CD4-positive, CD25-positive, alpha-beta regulatory T cell (primary cell): ENCODE measurements around the gene DRD2. TPM values are rescaled to one million over a fixed set of nuclear protein-coding genes. Genes with fewer than 3 reads are reported as not detected.

Experiments used
- ATAC-seq, 2 donors: fragments of 150-1000 bp; cut with Tn5 transposase; one replicate each; pipeline ENCODE4 v1.10.0; 2021; ENCODE audit warnings: low read depth in 2 of 2, moderate number of reproducible peaks in 2 of 2, moderate library complexity in 1 of 2
- DNase-seq, 3 donors: peaks; one replicate each; pipeline versions ENCODE4 v3.0.0 to v3.0.0-alpha.2; 2012 to 2022; ENCODE audit warnings: mixed read lengths in 1 of 3
- H3K27ac ChIP-seq: one replicate; pipeline ENCODE4 v1.7.0; 2013; ENCODE audit warnings: mild to moderate bottlenecking, low read length; ENCODE audit not compliant: insufficient read depth, poor library complexity, severe bottlenecking
- H3K27me3 ChIP-seq: one replicate; pipeline ENCODE4 v1.7.0; 2013; ENCODE audit warnings: low read length; ENCODE audit not compliant: control insufficient read depth, insufficient read depth
- H3K36me3 ChIP-seq: one replicate; pipeline ENCODE4 v1.7.0; 2013; ENCODE audit warnings: mild to moderate bottlenecking, low read length, moderate library complexity; ENCODE audit not compliant: control insufficient read depth, insufficient read depth
- H3K4me1 ChIP-seq: 2 replicates; pipeline ENCODE4 v1.7.0; 2013; ENCODE audit warnings: mild to moderate bottlenecking, low read length; ENCODE audit not compliant: insufficient read depth, control insufficient read depth, poor library complexity, severe bottlenecking
- H3K4me3 ChIP-seq: one replicate; pipeline ENCODE4 v1.7.0; 2013; ENCODE audit warnings: low read depth, mild to moderate bottlenecking, low read length, moderate library complexity
- H3K9me3 ChIP-seq, 2 experiments: 1 replicate in 1 of 2; 2 replicates in 1 of 2; pipeline ENCODE4 v1.7.0; 2013; ENCODE audit warnings: low read length in 2 of 2, mild to moderate bottlenecking in 1 of 2, moderate library complexity in 1 of 2; ENCODE audit not compliant: control insufficient read depth in 2 of 2
- H3K27ac Mint-ChIP-seq, 3 donors: one replicate each; pipeline ENCODE4 v1.8.0; 2020 to 2022; ENCODE audit warnings: mild to moderate bottlenecking in 3 of 3, mixed read lengths in 3 of 3, moderate library complexity in 2 of 3
- H3K27me3 Mint-ChIP-seq: one replicate; pipeline ENCODE4 v1.8.0; 2022; ENCODE audit warnings: mild to moderate bottlenecking, mixed read lengths
- H3K36me3 Mint-ChIP-seq: one replicate; pipeline ENCODE4 v1.8.0; 2020; ENCODE audit warnings: mixed read lengths
- H3K4me1 Mint-ChIP-seq, 4 donors: one replicate each; pipeline ENCODE4 v1.8.0; 2020 to 2022; ENCODE audit warnings: mixed read lengths in 4 of 4, mild to moderate bottlenecking in 1 of 4
- H3K4me3 Mint-ChIP-seq, 4 donors: one replicate each; pipeline ENCODE4 v1.8.0; 2020 to 2022; ENCODE audit warnings: mild to moderate bottlenecking in 4 of 4, mixed read lengths in 4 of 4, moderate library complexity in 3 of 4
- H3K9me3 Mint-ChIP-seq, 7 donors: one replicate each; pipeline ENCODE4 v1.8.0; 2020 to 2022; ENCODE audit warnings: mixed read lengths in 7 of 7, mild to moderate bottlenecking in 3 of 7, moderate library complexity in 2 of 7
- polyA plus RNA-seq, 4 donors: library from polyadenylated mRNA; unstranded; fragments of 300-500 nt; fragmentation: Illumina TruSeq; gene quantifications; one replicate each; pipeline ENCODE4 v1.2.3, GENCODE V29; 2021
- total RNA-seq: library from RNA; stranded (reverse); gene quantifications from one replicate; pipeline ENCODE4 v1.2.3, GENCODE V29; 2022

DRD2 gene
- total and polyA plus RNA-seq, 5 donors from 2014 or later: 0.11 TPM; not detected in 4

DNA sequence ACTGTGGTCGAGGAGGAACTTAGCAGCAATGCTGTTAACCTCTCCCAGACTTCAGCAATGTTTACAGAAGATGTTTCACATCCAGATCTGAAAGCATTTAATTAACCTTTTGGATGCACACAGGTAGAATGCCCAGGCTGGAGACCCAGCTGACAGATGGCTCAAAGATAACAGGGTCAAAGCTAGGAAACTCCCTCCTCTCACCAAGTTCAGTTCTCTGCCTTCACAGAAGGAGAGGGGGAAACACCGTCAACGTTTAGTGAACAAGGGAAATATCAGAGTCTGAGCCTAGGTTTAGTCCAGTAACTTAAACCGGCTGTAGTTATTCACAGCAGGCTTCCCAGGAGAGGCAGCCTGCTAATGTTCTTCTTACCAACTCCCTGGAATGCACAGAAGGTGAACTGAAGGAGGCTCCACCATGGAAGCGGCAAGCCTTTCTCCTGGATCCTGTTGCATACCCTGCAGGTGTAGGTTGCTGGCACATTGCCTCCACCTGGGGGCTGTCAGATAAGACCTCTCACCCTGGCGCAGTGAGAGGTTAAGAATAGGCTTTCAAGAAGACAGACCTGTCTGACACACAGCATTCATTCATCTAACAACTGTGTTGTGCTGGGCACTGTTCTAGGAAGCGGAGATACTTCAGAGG, 111.1 kb downstream of the DRD2 start:
- Mint-ChIP-seq H3K27me3 (no peaks in the 10 kb centered on the region), H3K9me3 (no peaks in the 10 kb centered on the region), H3K4me1 (peaks cover 0 to 34% (median 18%) of the 10 kb centered on the region in 4 donors), H3K27ac (peak overlapping the region in 1 of 3 donors; percentile 68), H3K4me3 (no peak overlapping the region), H3K36me3 (peaks cover 48% of the 10 kb centered on the region)
- ATAC-seq (no peak), DNase-seq (no peak)
- Histone ChIP-seq H3K27me3 (no peaks in the 10 kb centered on the region), H3K4me3 (no peak overlapping the region), H3K9me3 (no peaks in the 10 kb centered on the region), H3K4me1 (peaks cover 6% of the 10 kb centered on the region), H3K36me3 (peaks cover 69% of the 10 kb centered on the region), H3K27ac (no peak overlapping the region)

- Histone ChIP-seq H3K9me3 (no peaks in the 10 kb centered on the region), H3K36me3 (peaks cover 72% of the 10 kb centered on the region), H3K27me3 (no peaks in the 10 kb centered on the region), H3K27ac (no peak overlapping the region), H3K4me1 (peaks cover 6% of the 10 kb centered on the region), H3K4me3 (no peak overlapping the region)
- Mint-ChIP-seq H3K27ac (peak overlapping the region in 1 of 3 donors; percentile 68), H3K36me3 (peaks cover 50% of the 10 kb centered on the region), H3K4me1 (peaks cover 0 to 34% (median 19%) of the 10 kb centered on the region in 4 donors), H3K9me3 (no peaks in the 10 kb centered on the region), H3K4me3 (no peak overlapping the region), H3K27me3 (no peaks in the 10 kb centered on the region)
- ATAC-seq (no peak), DNase-seq (no peak)
Measured at GRCh38 chr11:113363406-113363805, 111.8 kb downstream of the DRD2 start.

Other genes with a start within 250 kb of the DRD2 start
- gene TTC12, start 160.8 kb downstream of the DRD2 start, total RNA-seq: 22.2 TPM
- 10 to 100 TPM in 2 of 4 donors, 1 to 10 TPM in 2; 8.0 to 12.7 (median 10.1) TPM for gene TTC12, start 160.8 kb downstream of the DRD2 start, polyA plus RNA-seq
- gene ANKK1, start 87.6 kb downstream of the DRD2 start, total RNA-seq: 0.89 TPM
- under 1 TPM in 3 of 4 donors, not detected in 1; 0.34 to 0.86 (median 0.49) TPM for gene ANKK1, start 87.6 kb downstream of the DRD2 start, polyA plus RNA-seq
- 0.74 TPM for gene TMPRSS5, start 230.9 kb upstream of the DRD2 start, total RNA-seq
- gene TMPRSS5, start 230.9 kb upstream of the DRD2 start, polyA plus RNA-seq: under 1 TPM in 1 of 4 donors, not detected in 3; 0.08 TPM